Fibroblast of the conjunctiva (primary cell): ENCODE data around the gene SLC29A1.

Experiments
- DNase-seq: peaks from one replicate; pipeline ENCODE4 v3.0.0-alpha.2; 2010; ENCODE audit warnings: low read depth

The SLC29A1 gene

DNA sequence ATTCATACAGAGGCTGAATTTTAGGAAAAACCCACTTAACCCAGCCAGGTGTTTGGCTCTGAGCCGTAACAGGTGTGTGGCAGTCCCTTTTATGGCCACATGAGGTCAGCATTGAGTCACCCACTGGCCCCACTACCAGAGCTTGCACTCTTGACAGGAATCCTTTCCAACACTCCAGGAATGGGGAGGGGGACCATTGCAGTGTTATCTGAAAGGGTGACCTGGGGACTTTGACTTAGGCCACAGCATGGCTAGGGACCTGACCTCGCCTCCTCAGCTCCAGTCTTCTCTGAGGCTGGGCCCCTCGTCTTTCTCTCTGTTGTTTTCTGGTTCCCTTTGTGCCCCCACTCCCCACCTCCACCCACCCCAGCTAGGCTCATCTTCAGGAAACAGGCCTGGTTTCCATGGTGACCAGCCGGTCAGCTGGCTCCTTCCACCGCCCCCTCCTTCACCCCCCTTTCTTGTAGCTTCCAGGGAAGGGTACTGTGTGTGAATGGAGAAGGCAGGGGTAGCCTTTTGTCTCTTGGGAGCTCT lies 44.8 kb downstream of the SLC29A1 start:
- no peak for DNase-seq

DNA sequence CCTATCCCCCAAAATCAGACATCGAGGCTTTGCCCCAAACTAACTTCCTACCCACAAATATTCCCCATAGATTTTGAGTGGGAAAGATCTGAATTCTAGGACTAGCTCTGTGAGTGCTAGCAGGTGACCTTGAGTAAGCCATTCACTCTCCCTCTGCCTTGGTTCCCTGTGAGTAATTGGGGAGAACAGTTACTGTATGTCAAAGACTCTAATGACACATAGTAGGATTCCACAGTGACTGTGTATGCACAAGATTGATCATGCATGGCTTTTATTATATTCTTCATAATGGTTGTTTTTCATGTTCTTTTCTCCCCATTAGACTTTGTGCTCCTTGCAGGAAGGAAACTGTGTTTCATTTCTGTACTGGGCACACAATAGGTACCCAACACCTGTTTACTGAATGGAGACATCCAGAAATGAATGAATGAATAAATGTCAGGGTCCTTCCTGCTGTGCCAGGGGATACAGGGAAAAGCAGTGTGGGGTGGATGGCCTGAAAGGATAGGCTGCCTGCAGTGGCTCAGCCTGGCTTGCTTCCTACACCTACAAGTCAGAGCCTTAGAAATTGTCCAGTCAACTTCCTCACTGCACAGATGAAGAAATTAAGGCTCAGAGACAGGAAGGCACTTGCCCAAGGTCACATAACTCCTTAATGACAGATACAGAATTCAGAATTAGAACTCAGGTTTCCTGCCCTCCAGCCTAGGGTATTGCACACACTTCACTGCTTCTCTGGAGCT lies 46.0 kb downstream of the SLC29A1 start:
- no peak for DNase-seq

DNA sequence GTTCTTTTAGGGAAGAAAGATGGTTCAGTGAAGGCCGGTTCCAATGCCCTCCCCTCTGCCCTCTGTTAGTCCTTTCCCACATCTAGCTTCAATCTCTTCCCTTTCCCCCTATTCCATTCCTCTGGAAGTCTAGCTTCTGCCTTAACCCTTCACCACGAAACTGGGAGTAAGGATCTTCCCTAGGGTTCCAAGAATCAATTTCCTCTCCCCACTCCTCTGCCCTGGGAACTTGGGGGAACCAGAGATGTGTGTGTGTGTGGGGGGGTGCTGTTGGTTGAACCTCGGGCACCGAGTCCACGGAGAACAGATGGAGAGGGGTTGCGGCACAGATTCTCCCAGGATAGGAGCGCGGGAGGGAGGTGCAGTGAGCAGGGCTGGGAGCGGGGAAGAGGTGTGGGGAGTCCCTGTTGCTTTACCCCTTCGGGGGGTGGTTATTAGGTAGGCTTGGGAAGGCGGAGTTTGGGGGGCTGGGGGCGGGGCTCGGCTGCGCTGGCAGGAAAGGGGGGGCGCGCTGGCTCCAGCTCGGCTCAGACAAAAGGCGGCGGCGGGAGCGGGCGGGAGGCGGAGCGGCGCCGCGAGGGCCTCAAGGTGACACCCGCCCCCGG lies 46.6 kb downstream of the SLC29A1 start, which contains the start of gene TMEM151B:
Gene TMEM151B (plus strand): TSS at position 530 of the 605 bp plus-strand sequence. CDS start 293 bp downstream, outside the sequence.
- DNase-seq, result no peak

DNA sequence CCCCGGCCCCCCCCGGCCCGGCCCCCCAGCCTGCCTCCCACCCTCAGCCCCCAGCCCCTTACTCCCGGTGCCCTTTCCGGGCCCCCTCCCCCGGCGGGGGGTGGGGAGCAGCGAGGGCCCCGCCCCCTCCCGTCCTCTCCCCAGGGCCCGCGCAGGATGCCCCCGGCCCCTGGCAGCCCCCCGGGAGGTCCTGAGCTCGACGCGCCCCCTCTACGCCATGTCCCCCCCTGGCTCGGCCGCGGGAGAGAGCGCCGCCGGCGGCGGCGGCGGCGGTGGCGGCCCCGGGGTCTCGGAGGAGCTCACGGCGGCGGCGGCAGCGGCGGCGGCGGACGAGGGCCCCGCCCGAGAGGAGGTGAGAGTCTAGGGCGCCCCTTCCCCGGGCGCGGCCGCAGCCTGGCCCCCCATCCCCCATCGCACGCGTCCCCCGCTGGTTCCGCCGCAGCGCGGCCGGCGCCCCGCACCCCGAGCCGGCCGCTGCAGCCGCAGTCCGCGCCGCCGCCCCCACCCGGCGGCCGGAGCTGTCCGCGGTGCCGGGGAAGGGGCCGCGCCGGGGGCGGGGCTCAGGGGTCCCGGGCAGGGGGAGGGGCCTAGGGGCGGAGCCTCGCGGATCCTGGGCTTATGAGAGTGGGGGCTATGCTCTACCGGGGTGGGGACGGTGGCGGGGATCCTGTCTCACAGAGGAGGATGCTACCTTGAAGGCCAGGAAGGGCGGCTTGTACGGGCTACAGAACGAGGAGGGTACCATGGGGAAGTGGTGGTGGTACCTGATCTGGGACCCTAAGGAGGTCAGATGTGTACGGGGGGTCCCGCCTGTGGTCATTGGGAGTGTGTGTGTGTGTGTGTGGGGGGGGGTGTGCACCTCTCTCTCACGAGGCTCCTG lies 47.4 kb downstream of the SLC29A1 start:
- DNase-seq, result no peak

DNA sequence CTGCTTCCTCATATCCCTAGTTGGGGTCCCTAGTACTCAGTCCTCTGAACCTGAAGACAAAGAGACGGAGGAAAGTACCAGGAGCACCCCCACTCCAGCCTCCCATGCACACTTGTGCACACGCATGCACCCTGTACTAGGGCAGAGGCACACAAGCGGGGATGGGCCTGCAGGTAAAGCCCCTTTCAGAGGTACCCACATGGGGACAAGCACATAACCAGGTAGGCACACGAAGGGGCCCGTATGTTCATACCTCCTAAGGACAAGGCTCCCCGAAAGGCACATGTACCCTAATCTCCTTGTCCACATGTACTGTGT lies 48.0 kb downstream of the SLC29A1 start:
- no peak for DNase-seq

DNA sequence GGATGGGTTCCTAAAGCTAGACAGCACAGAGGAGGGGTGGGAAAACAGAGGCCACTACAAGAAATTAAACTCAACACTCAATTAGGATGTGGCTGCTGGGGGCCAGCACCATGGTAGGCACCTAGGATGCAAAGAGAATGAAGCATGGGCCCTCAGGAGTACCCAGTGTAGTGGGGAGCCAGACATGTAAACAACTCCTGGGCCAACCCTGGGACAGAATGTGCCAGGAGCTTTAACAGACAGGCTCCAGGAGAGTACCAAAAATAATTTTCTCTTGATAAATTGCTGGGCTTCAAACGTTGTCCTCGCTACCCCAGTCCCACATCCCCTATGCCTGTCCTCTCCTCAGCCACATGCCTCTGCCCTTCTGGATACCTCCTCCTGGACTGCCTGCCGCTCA lies 48.5 kb downstream of the SLC29A1 start:
- no peak for DNase-seq

DNA sequence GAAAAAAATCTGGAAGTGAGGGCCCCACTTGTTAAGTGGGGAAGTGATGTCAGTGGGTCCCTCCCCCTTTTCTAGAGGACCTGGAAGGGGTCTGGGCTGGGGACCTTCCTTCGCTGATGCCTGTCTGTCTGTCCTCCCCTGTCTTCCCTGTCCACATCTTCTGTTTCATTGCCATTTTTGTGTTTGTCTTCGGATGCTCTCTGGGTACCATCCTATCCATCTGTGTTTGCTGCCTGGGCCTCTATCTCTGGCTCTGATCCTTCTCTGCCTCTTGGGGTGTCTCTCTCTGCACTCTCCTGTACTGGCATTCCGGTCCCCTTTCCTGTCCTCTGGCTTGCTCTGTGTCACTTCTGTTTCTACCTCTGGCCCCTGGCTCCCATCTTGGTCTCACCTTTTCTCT lies 49.1 kb downstream of the SLC29A1 start:
- DNase-seq, result no peak

DNA sequence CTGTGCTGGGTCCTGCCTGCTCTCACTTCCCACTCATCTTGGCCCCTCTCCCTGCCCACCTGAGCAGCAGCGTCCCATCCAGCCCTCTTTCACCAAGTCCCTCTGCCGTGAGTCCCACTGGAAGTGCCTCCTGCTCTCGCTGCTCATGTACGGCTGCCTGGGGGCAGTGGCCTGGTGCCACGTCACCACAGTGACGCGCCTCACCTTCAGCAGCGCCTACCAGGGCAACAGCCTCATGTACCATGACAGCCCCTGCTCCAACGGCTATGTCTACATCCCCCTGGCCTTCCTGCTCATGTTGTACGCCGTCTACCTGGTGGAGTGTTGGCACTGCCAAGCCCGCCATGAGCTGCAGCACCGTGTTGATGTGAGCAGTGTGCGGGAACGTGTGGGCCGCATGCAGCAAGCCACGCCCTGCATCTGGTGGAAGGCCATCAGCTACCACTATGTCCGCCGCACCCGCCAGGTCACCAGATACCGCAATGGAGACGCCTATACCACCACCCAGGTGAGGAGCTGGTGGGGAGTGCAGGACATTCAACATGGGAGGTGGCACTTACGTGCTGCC lies 49.7 kb downstream of the SLC29A1 start:
- DNase-seq, result no peak

DNA sequence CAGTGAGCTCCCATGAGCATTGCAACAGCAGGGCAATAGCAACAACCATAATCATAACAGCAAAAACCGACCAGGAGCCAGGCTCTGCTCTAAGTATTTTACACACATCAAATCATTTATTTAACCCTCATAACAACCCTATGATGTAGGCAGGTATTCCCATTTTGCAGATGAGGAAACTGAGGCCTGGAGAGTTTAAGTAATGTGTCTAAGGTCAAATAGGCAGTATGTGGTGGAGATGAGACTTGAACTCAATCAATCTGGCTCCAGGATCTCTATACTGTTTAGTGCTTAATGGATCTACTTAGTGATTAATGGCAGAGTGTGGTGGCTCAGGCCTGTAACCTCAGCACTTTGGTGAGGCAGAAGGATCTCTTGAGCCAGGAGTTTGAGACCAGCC lies 50.2 kb downstream of the SLC29A1 start:
- DNase-seq, result no peak

DNA sequence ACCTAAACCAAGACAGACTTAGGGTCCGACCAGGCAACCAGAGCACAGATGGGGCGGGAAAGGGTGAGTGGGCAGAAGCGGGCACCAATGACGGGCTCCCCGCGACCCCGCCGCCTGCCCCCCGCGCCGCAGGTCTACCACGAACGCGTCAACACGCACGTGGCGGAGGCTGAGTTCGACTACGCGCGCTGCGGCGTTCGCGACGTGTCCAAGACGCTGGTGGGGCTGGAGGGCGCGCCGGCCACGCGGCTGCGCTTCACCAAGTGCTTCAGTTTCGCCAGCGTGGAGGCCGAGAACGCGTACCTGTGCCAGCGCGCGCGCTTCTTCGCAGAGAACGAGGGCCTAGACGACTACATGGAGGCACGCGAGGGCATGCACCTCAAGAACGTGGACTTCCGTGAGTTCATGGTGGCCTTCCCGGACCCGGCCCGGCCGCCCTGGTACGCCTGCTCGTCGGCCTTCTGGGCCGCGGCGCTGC lies 51.9 kb downstream of the SLC29A1 start:
- no peak for DNase-seq

DNA sequence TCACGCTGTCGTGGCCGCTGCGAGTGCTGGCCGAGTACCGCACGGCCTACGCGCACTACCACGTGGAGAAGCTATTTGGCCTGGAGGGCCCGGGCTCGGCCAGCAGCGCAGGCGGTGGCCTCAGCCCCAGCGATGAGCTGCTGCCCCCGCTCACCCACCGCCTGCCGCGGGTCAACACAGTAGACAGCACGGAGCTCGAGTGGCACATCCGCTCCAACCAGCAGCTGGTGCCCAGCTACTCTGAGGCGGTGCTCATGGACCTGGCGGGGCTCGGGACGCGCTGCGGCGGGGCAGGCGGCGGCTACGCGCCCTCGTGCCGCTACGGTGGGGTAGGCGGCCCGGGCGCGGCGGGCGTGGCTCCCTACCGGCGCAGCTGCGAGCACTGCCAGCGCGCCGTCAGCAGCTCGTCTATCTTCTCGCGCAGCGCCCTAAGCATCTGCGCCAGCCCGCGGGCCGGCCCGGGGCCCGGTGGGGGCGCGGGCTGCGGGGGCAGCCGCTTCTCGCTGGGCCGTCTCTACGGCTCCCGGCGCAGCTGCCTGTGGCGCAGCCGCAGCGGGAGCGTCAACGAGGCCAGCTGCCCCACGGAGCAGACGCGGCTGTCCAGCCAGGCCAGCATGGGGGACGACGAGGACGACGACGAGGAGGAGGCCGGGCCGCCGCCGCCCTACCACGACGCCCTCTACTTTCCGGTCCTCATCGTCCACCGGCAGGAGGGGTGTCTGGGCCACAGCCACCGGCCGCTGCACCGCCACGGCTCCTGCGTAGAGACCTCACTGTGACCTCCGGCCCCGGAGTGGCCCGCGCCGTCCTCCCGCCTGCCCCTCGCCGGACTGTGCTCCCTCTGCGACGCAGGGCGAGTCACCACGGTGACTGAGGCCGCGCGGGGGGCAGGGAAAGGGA lies 52.6 kb downstream of the SLC29A1 start:
- DNase-seq, result no peak

DNA sequence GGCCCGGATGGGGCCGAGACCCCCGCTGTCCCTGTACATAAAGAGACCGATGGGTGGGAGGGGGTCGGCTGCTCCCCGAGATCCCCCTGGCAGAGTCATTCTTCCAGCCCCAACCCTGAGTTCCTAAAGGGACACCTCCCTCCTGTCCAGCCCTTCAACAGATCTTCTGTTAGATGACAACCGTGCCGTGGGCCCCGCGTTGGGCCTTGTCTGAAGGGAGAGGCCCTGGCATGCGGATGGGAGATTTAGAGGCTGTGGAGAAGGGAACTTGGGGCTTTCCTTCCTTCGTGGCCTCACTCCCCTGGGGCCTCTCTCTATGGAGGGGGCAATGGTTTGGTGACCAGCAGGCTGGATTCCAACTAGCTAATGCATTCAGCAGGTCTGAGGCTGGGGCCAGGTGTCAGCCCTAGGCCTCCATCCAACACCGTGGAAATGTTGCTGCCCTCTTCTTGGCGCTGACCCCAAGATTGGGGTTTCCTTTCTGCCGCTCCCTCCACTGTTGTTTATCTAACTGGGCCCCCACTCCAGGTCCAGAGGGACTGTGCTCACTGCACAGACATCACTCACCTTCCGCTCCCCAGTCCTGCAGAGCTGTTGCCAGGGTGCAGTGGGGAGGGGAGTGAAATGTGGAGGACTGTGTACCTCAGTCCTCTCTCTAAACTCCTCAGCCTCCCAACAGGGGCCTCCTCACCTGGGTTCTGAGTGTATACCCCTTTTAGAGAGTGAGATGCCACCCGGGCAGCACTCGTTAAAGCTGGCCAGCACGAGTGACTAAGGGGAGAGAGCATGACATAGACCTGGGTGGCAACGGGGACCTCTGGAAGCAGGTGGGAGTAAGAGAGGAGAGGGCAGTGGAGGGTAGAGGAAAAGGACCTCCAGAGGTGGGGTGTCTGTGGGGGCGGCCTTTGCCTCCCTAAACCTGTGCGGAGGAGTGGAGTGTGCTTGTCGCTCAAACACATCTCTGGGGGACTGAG lies 53.6 kb downstream of the SLC29A1 start:
- DNase-seq, result no peak

DNA sequence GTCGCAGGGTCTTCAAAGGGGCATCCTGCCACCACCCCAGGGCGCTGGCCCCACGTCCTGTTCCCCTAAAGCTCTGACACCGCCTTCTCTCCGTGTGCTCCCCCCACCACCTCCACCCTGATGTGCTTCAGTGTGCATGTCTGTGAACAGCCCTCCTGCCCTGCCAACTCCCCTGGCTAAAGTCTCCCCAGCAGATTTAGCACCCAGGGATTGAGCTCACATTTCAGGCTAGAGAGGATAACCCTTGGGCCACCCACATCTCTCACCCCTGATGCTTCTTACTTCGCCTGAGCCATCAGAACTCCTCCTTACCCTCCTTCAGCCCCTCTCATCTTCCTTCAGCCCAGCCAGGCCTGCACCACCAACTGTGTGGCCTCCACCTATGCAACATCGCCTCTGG lies 54.4 kb downstream of the SLC29A1 start:
- no peak for DNase-seq

DNA sequence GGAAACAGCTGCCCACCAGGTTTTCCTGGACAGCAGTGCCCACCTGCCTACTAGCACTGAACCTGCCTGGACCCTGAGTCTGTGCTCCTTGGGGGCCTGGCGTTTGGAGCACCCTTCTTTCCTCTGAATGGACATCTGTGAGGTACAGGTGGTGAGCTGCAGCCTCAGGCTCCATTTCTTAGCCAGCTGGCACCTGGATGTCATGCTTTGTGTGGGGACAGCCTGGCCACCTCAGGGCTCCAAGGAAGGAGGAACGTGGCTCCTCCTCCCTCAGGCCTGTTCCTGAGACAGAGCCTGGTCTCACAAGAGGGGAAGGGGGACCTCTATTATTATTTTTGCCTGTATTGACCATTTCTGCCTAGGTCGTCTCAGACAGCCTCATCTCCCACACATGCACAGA lies 54.9 kb downstream of the SLC29A1 start:
- no peak for DNase-seq

DNA sequence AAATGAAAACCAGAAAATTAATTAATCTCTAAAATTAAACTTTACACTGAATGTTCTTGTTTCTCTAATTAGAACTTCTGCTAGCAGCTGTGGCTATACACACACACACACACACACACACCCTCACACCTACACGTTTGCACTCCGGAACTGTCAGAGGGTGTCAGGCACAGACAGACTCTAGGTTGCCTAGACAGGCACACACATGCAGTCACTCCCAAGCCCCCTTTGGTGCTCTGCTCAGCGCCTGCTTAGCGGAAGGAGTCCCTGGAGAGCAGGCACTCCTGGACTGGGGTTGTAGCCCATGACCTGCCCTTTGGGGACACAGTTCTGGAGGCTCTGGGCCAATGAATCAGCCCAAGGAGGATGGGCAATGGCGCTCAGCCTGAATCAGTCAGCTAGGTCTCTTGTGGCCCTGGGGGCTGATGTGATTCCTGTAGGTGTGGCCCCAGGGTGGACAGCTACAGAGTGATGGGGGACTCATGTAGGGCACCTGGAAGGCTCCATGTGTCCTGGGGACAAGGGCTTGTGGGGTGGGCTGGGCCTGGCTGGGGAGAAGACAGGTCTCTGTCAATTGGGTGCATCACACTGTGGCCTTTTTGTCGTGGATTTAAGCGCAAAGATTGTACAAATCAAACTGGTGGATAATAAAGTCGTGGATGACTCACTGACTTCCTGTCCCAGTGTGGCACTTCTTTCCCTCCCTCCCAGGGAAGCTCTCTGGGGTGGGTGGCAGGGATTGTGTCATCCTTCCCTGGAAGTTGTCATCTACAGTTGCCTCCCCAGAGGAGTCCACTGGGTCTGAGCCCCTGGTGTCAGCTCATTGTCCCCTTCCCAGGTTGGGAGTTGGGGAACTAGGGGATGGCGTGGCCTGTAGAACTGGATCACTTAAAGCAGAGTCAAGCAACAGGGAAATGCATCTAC lies 55.6 kb downstream of the SLC29A1 start:
- no peak for DNase-seq
